GM12892 (cell line): ENCODE results near the gene SLC39A1.

Source experiments
- DNase-seq: peaks from one replicate; pipeline ENCODE4 v3.0.0; 2011; ENCODE audit not compliant: insufficient read length
- FAIRE-seq: peaks from 2 replicates; lab custom pipeline; 2011; peaks lifted over from hg19 to GRCh38; lab: Jason Lieb, UNC
- POLR2A ChIP-seq: IDR thresholded peaks from 2 replicates; pipeline ENCODE4 v1.6.1; 2011; ENCODE audit warnings: low read depth, low read length, control low read depth
- POLR2AphosphoS5 ChIP-seq: IDR thresholded peaks from 2 replicates; pipeline ENCODE4 v1.6.1; 2011; ENCODE audit warnings: low read depth, low read length, control low read depth
- TAF1 ChIP-seq: IDR thresholded peaks from 2 replicates; pipeline ENCODE4 v1.6.1; 2011; ENCODE audit warnings: low read depth, mild to moderate bottlenecking, control low read depth, low read length, borderline replicate concordance

Gene SLC39A1

GRCh38 chr1:153958111-153958960 lies 5.0 kb downstream of the SLC39A1 start, which contains the start of gene CRTC2:
Gene CRTC2, minus strand, starts transcription at chr1:153958612. Its CDS starts 115 bp downstream, at chr1:153958497.
- TF ChIP-seq POLR2AphosphoS5 (no peak), TAF1 (0 out of 2 replicates have a peak, but pooled peaks have one; percentile 8), POLR2A (peak; percentile 61; the same call in 1 of the 2 replicates)
- FAIRE-seq = peak; percentile 94
- DNase-seq = peak; percentile 97

GRCh38 chr1:153957744-153958110 lies 5.6 kb downstream of the SLC39A1 start:
- no peak for DNase-seq
- FAIRE-seq = peak; percentile 89
- TF ChIP-seq POLR2A = no peak; the same call in 1 of the 2 replicates
- peak; percentile 73 for TF ChIP-seq POLR2AphosphoS5
- peak; percentile 57; the same call in 1 of the 2 replicates for TF ChIP-seq TAF1

GRCh38 chr1:153956997-153957715 lies 6.2 kb downstream of the SLC39A1 start:
- no peak for TF ChIP-seq POLR2A
- no peak for TF ChIP-seq POLR2AphosphoS5
- no peak for TF ChIP-seq TAF1
- DNase-seq = no peak
- FAIRE-seq = no peak

GRCh38 chr1:153954826-153955225 lies 8.5 kb downstream of the SLC39A1 start:
- no peak for DNase-seq
- FAIRE-seq = no peak
- no peak for TF ChIP-seq POLR2AphosphoS5
- no peak for TF ChIP-seq TAF1
- no peak for TF ChIP-seq POLR2A

GRCh38 chr1:153953859-153954365 lies 9.4 kb downstream of the SLC39A1 start:
- FAIRE-seq (no peak), DNase-seq (no peak)
- no peak for TF ChIP-seq TAF1
- TF ChIP-seq POLR2AphosphoS5 = no peak

- FAIRE-seq = no peak
- TF ChIP-seq POLR2A = no peak
- no peak for TF ChIP-seq TAF1
- TF ChIP-seq POLR2AphosphoS5 = no peak
- no peak for DNase-seq
Observed at GRCh38 chr1:153951801-153952200, 11.5 kb downstream of the SLC39A1 start.

- FAIRE-seq (no peak), DNase-seq (no peak)
- no peak for TF ChIP-seq POLR2AphosphoS5
- no peak for TF ChIP-seq POLR2A
- TF ChIP-seq TAF1 = no peak
Observed at GRCh38 chr1:153951183-153951582, 12.2 kb downstream of the SLC39A1 start.

GRCh38 chr1:153946622-153947241 lies 16.6 kb downstream of the SLC39A1 start, which contains the start of gene DENND4B:
Gene DENND4B, minus strand, starts transcription at chr1:153946718. Its CDS starts 2,344 bp downstream, at chr1:153944374.
- TF ChIP-seq POLR2A (peak; percentile 38; the same call in 1 of the 2 replicates), POLR2AphosphoS5 (no peak), TAF1 (no peak)
- DNase-seq = peak; percentile 99
- FAIRE-seq = no peak

- peak; percentile 98 for FAIRE-seq
- TF ChIP-seq POLR2AphosphoS5 (peak; percentile 85), POLR2A (peak; percentile 71; the same call in 1 of the 2 replicates), TAF1 (no peak)
- peak; percentile 95 for DNase-seq
Observed at GRCh38 chr1:153945795-153946621, 17.3 kb downstream of the SLC39A1 start.
